MV-4-11 (cell line): ENCODE measurements around the gene SH2D3A.

Experiments used
- DNase-seq: peaks from one replicate; lab custom pipeline; 2025; lab: John Stamatoyannopoulos, UW

SH2D3A gene

DNA sequence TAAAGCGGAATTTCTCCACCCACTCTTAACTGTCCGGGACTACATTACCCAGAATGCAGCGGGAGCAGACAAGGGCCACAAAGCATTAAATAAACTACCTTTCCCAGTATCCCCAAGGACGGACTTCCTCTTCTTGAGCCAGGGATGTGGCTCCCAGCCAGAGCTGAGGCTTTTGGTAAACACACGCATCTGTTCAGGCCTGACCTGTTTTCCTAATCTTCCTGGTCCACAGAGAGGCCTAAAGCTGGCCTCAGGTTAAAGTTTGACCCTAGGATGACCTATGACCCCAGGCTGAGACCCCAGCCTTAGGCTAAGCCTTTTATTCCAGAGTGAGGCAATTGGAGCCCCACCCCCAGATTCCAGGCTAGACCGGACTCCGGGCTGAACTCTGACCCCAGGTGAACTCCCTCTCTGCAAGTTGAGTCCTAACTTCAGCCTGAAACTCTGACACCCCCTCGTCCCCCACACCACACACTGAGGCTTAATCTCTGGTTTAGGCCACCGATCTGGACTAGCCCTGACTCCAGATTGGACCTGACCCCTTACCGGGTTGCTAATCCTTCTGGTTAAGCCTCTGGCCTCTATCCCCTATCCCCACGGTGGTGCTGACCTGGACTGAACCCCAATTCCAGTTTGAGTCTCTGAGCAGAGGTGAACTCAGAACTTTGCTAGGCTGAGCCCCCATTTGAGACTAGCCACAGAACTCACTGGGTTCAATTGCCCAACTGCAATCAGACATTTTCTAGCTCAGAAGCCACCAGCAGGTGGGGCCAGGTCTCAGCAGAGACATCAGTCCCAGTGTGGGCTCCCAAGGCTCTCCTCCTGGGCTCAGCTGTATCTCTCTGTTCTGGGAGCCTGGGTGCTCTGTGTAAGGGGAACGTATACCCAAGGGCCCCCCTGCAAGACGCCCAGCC lies 29.1 kb downstream of the SH2D3A start:
- peak; percentile 93 for DNase-seq

GRCh38 chr19:6737284-6737872 lies 29.9 kb downstream of the SH2D3A start, which contains the start of gene GPR108:
Gene GPR108, minus strand, starts transcription at chr19:6737580. Its CDS starts 4 bp downstream, at chr19:6737576.
- DNase-seq = peak; percentile 100

GRCh38 chr19:6736917-6737283 lies 30.3 kb downstream of the SH2D3A start:
- DNase-seq = no peak

DNA sequence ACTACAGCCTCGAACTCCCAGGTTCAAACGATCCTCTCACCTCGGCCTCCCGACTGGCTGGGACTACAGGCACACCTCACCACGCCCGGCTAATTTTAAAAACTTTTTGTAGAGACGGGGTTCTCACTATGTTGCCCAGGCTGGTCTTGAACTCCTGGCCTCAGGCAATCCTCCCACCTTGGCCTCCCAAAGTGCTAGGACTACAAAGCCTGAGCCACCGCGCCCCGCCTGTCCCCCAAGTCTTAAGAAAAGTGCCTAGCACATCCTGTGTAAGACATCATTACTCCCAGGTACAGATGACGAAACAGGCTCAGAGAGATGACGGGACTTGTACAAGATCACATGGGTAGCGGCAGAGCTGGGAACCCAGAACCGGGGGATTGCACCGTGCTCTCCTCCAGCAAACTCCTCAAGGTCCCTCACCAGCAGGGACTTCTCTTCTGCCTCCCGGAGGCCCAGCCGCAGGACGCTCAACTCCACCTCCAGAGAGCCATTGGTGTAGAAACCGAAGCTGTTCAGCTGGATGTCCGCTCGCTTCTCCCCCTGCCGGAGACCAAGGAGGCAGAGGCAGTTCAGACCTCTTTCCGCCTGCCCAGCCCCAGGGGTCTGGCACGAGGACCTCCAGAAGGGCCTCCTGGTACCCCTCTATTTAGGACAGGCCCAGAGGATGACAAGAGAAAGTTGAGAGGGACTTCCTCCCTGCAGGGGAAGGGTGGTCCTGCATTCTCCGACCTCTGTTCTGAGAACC lies 30.9 kb downstream of the SH2D3A start:
- peak; percentile 91 for DNase-seq

GRCh38 chr19:6735181-6735911 lies 31.9 kb downstream of the SH2D3A start:
- no peak for DNase-seq

GRCh38 chr19:6734096-6734696 lies 33.0 kb downstream of the SH2D3A start:
- no peak for DNase-seq

DNA sequence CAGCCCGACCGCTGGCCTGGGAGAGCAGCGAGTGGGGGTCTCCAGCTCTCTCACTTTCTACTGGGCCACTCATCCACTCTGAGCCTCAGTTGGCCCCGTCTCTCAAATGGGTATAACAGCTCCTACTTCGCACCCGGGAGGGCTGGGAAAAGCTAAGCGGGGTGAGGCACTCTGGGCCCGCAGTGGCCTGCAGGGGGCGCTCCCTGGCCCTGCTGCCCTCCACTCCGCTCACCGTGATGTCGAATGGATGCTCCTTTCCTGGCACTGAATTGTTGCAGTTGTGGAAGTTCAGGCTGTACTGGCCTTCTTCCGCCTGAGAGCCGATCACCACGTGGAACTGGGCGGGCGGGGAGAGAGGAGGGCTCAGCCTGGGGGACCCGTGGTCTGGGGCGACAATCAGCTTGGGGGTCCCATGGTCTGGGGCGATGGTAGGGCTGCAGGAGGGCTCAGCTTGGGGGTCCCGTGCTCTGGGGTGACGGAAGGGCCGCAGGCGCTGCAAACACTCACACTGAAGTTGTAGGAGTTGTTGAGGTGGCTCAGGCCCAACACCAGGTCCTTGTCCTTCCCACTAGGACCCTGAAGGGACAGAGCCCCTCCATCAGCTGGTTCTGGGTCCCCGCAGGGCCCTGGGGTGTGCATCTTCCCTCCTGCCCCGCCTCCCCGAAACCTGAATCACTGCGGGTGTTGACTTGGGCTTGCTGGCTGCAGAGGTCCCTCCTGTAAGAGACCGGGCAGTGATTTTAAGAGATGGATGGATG lies 33.7 kb downstream of the SH2D3A start:
- DNase-seq = no peak

DNA sequence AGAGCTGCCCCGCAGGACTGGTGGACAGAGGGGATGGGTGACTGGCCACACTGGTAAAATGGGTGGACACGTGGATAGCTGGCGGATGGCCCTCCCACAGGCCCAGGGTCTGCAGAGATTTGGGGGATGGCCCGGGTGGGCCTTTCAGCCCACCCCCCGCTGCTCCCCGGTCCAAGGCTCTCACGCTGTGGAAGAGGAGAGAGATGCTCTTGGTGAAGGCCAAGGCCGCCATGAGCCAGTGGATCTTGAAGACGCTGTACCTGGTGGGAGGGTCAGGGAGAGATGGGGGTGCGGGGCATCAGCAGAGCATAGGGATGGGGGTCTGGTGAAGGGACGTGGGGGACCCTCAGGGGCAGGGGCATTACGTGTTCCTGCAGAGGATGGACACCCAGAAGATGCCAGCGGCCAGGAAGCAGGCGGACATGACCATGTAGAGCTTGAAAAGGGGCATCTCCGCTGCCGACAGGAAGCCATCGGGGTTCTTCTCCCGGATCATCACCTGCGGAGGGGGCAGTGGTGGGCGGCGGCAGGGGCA lies 34.4 kb downstream of the SH2D3A start:
- DNase-seq = no peak

DNA sequence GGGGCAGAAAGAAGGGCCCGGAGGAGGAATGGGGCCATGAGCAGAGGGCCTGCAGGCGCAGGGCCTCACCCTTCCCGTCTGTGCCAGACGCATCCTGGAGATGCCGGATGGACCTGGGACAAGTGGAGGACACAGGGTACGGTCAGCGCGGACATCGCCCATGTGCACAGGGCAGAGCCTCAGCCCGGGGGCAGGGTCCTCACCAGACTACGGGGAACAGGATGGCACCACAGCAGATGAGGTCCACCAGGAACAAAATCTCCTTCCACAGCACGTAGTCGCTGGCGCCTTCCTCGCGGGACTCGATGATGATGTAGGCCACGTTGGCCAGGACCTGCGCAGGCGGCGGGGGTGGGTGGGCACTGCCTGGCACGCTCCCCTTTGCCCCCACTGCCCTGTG lies 35.4 kb downstream of the SH2D3A start:
- DNase-seq = no peak

DNA sequence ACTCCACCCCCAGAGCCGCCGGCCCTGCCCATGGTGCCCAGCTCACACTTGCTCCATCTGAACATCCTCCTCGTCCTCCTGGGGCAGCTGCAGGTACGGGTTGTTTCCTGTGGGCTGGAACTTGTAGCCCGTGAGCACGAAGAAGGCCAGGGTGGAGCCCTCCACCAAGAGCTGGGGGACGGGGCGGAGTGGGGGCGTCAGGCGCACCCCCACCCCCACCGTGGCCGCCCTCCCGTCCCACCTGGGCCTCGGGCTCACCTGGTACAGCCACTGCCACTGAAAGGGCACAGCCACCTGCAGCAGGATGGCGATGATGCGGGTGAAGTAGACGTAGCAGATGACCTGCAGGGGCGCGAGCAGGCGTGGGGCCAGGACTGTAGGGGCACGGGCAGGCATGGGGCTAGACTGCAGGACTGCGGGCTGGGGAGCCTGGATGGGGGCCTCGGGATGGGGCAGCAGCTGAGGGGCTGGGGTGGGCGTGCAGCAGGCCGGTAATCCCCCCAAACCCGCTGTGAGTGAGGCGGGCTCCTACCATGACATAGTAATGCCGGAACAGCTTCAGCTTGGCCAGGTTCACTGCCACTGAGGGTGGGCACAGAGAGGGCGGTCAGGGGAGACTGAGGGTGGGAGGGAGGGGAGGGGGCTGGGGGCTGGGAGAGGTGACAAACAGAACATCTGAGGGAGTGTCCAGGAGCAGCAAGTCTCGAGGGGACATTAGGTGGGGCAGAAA lies 36.1 kb downstream of the SH2D3A start:
- no peak for DNase-seq

DNA sequence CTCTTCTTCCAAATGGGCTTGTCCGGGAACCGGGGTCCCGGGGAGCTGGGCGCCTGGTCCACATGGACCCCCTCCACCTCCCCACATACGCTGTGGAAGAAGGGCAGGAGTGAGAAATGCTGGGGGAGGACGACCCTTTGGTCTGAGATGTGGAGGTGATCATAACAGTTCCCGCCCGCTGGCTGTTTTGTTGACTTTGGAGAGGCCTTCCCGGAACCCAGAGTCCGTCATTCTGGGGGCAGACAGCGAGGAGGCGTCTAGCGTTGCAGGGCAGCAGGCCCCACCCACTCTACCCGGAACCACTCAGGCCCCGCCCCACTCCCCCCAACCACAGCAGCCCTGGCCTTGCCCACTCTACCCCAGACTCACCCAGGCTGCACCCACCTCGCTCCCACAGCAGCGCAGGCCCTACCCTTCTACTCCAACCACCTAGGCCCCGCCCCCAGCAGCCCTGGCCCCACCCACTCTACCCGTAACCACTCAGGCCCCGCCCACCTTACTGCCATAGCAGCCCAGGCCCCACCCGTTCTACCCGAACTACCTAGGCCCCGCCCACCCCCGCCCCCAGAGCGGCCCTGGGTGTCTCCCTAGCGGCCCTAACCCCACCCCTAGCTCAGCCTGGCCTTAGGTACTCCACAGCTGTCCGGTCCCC lies 37.0 kb downstream of the SH2D3A start:
- DNase-seq = peak; percentile 42

DNA sequence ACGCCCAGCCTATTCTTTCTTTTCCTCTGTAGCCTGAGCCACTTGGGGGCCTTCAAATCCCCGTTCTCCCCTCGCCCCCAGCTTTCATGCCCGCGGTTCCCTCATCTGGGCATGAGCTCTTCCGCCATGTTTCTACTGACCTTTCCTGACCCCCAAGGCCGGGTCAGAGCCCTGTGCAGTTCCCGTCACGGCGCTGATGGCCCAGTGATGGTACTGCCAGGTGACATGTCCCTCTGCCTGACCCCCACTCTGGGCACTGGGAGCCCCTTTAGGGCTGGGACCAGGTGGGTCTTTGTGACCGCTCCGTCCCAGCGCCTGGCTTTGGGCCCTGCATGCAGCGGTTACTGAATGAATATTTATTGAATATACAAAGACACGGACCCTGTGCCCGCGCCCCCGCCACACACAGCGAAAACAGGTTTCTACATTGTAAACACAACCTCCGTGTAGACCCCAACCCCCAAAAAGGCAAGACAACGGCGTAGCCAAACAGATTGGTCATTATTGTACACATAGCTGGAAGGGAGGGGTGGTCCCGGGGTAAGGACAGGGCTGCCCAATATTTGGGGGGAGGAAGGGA lies 37.6 kb downstream of the SH2D3A start:
- no peak for DNase-seq

GRCh38 chr19:6728346-6728745 lies 38.9 kb downstream of the SH2D3A start:
- peak; percentile 91 for DNase-seq

GRCh38 chr19:6725513-6726231 lies 41.6 kb downstream of the SH2D3A start:
- no peak for DNase-seq

DNA sequence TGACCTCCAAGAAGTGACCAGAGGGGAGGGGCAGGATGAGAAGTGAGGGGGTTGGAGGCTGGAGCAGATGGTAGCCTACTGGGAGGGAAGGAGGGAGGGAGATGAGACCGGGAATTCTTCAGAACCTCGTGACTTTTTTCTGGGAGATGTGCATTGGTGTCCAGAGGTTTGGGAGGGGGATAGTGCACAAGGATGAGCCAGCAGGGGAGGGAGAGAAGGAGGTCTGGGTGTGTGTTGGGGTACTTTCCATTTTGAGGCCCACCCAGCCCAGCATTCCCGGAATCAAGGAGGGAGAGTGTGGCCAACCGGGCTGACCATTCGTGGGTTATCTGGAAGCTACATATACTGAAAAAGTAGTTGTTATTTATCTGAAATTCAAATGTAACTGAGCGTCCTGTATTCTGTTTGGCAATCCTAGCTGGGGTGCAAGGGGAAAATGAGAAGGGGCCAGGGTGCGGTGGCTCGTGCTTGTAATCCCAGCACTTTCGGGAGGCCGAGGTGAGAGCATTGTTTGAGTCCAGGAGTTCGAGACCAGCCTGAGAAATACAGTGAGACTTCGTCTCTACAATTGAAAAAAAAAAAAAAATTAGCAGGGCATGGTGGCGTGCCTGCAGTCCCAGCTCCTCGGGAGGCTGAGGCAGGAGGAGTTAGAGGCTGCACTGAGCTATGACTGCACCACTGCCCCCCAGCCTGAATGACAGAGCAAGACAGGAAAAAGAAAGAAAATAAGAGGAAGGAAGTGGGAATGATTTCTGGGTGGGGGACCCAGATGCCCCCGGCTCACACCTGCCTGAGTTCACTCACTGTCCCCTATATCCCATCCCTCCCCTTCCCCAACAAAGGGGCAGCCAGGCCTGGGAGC lies 42.4 kb downstream of the SH2D3A start:
- DNase-seq = no peak

GRCh38 chr19:6723738-6724137 lies 43.5 kb downstream of the SH2D3A start:
- DNase-seq = peak; percentile 90

GRCh38 chr19:6723108-6723618 lies 44.1 kb downstream of the SH2D3A start:
- no peak for DNase-seq
